Pancreas (tissue), 10 donors: ENCODE results near the gene MAP2K7. TPM values are rescaled to one million over a fixed set of nuclear protein-coding genes. Genes with fewer than 3 reads are reported as not detected.

ENCODE experiments used
- ATAC-seq, 4 donors: fragments of 200-7000 bp; cut with Tn5 transposase; one replicate each; pipeline versions ENCODE4 v1.8.0 to v1.9.1; 2020; ENCODE audit warnings: mild to moderate bottlenecking in 4 of 4, moderate library complexity in 4 of 4
- DNase-seq, 6 donors: peaks; one replicate each; pipeline ENCODE4 v3.0.0-alpha.2; 2020
- FAIRE-seq: peaks from 2 replicates; lab custom pipeline; 2012; peaks lifted over from hg19 to GRCh38; lab: Jason Lieb, UNC
- H3K27ac ChIP-seq, 4 donors: fragments of 200-600 bp; sonication (generic); 1 replicate in 3 of 4; 2 replicates in 1 of 4; pipeline versions ENCODE4 v1.5.0 to v1.8.0; 2020
- H3K27me3 ChIP-seq, 4 donors: fragments of 200-600 bp; one replicate each; pipeline ENCODE4 v1.8.0; 2021
- H3K36me3 ChIP-seq, 3 donors: fragments of 200-600 bp; sonication (generic) in 1 of 3; one replicate each; pipeline versions ENCODE4 v1.5.0 to v1.8.0; 2020 to 2021
- H3K4me1 ChIP-seq, 3 donors: fragments of 200-600 bp; one replicate each; pipeline ENCODE4 v1.8.0; 2021
- H3K4me3 ChIP-seq, 4 donors: fragments of 200-600 bp; sonication (generic) in 2 of 4; one replicate each; pipeline versions ENCODE4 v1.5.0 to v1.8.0; 2020 to 2021
- H3K9me3 ChIP-seq, 4 donors: fragments of 200-600 bp; one replicate each; pipeline ENCODE4 v1.8.0; 2021
- WGBS, 2 donors: extraction: QIAGEN DNeasy Blood & Tissue Kit; methylation state at CpG; one replicate each; pipeline ENCODE4 v1.1.7; 2013; 5-methylcytosine and 5-hydroxymethylcytosine counted together
- intact Hi-C, 3 donors: fragments of 100-400 bp; cut with DNase I; formaldehyde crosslinking; loops; one replicate each; pipeline versions ENCODE4 v1.11.1 to v1.14.2; 2022
- polyA plus RNA-seq, 2 donors: library from polyadenylated mRNA; stranded (reverse); fragments of 200-250 nt; gene quantifications; one replicate each; pipeline ENCODE4 v1.2.3, GENCODE V29; 2013
- total RNA-seq, 6 donors: library from RNA; stranded (reverse); fragmentation: NEBNext Ultra II Directional in 4 of 6; extraction: Animal tissue kit (Norgen Biotek cat#: 25700) in 4 of 6; gene quantifications; one replicate each; pipeline versions ENCODE4 v1.2.1 to v1.2.4, GENCODE V29; 2021 to 2023
- TF ChIP-seq, protein P1 (sequence below), 4 donors: fragments of 200-600 bp; sonication (generic) in 3 of 4; IDR thresholded peaks; one replicate each; pipeline versions ENCODE4 v1.5.0 to v1.8.0; 2021; ENCODE audit warnings: antibody characterized with exemption in 4 of 4
- donor health status: healthy with polysubstance abuse.
- donor health status: DM: no; HTN: no; CAD: no; lungs with moderate emphysema.
- donor health status: DM: no; HTN: no; CAD: no.
- donor health status: control.
- donor health status: control.
- donor health status: Bipolar disorder and iron deficiency.
- donor health status: DM: yes; HTN: yes; CAD: no.
- donor health status: DM: no; HTN: no; CAD: no.
- donor health status: DM: no; HTN: no; CAD: no.
- donor health status: DM: yes; HTN: yes; CAD: no.

The MAP2K7 gene
- total and polyA plus RNA-seq, 8 donors, result 13.9 to 45.3 (median 16.9) TPM

DNA sequence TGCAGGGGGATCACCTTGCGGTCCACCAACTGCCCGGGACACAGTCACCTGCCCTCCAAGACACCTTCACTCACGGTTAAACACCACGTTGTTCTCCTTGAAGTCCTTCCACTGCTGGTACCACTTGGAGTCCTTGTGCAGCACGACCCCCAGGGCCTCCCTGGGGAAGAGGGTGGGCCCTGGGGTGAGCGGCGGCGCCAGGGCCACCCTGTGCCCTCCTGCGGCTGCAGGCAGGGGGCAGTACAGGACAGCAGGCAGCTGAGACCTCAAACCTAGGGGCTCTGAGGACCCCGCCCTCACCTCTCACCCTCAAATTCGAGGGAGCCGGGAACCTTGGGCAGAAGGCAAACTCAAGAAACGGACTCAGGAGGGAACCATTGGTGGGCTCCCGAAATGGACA, 29.7 kb downstream of the MAP2K7 start:
- FAIRE-seq (no peak), DNase-seq (no peak), ATAC-seq (no peak)
- H3K36me3 ChIP-seq, result peaks cover 5 to 66% (median 43%) of the 10 kb centered on the region in 3 donors
- intact Hi-C loops, result loop anchor here in 1 of 3 donors (5.0 kb wide), 1 partner anchor 201 kb away; the partner anchor contains the start of gene CLEC4G
- H3K27ac ChIP-seq, result no peak overlapping the region
- TF ChIP-seq, protein P1, sequence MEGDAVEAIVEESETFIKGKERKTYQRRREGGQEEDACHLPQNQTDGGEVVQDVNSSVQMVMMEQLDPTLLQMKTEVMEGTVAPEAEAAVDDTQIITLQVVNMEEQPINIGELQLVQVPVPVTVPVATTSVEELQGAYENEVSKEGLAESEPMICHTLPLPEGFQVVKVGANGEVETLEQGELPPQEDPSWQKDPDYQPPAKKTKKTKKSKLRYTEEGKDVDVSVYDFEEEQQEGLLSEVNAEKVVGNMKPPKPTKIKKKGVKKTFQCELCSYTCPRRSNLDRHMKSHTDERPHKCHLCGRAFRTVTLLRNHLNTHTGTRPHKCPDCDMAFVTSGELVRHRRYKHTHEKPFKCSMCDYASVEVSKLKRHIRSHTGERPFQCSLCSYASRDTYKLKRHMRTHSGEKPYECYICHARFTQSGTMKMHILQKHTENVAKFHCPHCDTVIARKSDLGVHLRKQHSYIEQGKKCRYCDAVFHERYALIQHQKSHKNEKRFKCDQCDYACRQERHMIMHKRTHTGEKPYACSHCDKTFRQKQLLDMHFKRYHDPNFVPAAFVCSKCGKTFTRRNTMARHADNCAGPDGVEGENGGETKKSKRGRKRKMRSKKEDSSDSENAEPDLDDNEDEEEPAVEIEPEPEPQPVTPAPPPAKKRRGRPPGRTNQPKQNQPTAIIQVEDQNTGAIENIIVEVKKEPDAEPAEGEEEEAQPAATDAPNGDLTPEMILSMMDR (IDR thresholded peaks at IDR 0.05), result no peak
- H3K9me3 ChIP-seq, result no peaks in the 10 kb centered on the region
- H3K27me3 ChIP-seq, result no peaks in the 10 kb centered on the region
- H3K4me1 ChIP-seq, result no peaks in the 10 kb centered on the region
- WGBS, 2 donors, result 86% methylated on average over 14 of the region's 14 CpGs
- no peak overlapping the region for H3K4me3 ChIP-seq

DNA sequence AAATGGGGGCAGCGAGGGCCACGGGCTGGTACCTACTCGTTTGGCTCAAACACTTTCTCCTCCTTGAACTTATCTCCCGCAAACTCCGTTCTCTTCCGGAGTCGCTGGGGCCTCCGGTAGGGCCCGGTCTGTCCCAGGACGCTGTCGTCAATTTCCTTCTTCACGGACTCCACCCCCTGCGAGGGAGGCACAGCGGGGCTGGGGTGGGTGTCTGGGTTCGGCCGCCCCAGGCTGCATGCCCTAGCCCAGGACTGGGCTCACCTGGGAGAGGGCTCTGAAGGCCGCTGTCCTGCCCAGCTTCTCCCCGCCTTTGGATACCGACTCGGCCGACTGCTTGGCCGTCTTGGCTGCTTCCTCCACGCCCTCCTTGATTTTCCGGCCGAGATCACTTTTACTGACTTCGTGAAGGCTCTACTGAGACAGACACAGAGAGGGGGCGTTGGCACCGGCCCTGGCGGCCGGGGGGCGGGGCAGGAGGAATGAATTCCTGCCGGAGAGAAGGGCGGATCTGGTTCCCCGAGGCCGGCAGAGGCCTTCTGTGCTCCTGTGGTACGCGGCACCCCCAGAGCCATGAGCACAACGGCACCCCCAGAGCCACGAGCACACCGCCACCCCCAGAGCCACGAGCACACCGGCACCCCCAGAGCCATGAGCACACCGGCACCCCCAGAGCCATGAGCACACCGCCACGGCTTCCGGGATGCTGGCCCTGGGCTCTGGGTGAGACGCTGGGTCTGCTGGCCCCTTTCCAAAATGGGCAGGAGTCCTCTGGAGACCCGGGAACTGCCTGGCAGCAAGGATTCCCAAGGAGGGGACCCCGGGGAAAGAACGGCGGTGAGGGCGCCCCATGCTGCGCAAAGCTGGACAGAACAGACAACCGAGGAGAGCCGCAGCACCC, 30.4 kb downstream of the MAP2K7 start:
- Histone ChIP-seq H3K36me3 (peaks cover 5 to 66% (median 43%) of the 10 kb centered on the region in 3 donors), H3K27ac (no peak overlapping the region), H3K4me1 (no peaks in the 10 kb centered on the region), H3K4me3 (no peak overlapping the region), H3K27me3 (no peaks in the 10 kb centered on the region), H3K9me3 (no peaks in the 10 kb centered on the region)
- FAIRE-seq (no peak), ATAC-seq (no peak), DNase-seq (peak in 1 of 6 donors; percentile 78)
- TF ChIP-seq, protein P1 (IDR thresholded peaks at IDR 0.05), result no peak
- intact Hi-C loops, result loop anchor here in 1 of 3 donors (5.0 kb wide), 1 partner anchor 202 kb away; the partner anchor contains the start of gene CLEC4G
- WGBS, 2 donors, result 92% methylated on average over 55 of the region's 55 CpGs

DNA sequence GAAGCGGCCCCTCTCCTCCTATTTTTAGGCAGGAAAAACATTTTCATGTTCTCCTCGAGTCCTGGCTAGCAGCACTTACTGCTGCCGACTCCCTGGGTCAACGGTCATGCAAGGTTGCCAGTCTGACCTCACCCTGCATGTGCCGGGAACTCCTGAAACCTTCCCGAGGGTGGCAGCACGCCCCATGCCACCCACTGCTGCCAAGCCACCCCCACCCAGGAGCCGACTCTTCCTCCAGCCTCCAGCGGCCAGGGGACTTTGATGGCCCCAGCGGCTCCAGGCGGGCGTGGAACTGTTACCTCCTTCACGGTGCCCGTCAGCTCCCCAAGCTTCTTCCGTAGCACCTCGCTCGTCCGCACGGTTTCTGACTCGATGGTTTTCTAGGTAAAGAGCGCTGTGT, 31.1 kb downstream of the MAP2K7 start:
- Histone ChIP-seq H3K27ac (no peak overlapping the region), H3K9me3 (no peaks in the 10 kb centered on the region), H3K27me3 (no peaks in the 10 kb centered on the region), H3K4me3 (no peak overlapping the region), H3K4me1 (no peaks in the 10 kb centered on the region), H3K36me3 (peaks cover 5 to 66% (median 43%) of the 10 kb centered on the region in 3 donors)
- peak in 2 of 6 donors; percentile 21 to 58 for DNase-seq
- 91% methylated on average over 21 of the region's 21 CpGs for WGBS, 2 donors
- ATAC-seq, result peak in 1 of 4 donors; percentile 8
- TF ChIP-seq, protein P1 (IDR thresholded peaks at IDR 0.05), result no peak
- no peak for FAIRE-seq
- intact Hi-C loops, result loop anchor here in 1 of 3 donors (5.0 kb wide), 1 partner anchor 202 kb away; the partner anchor contains the start of gene CLEC4G

DNA sequence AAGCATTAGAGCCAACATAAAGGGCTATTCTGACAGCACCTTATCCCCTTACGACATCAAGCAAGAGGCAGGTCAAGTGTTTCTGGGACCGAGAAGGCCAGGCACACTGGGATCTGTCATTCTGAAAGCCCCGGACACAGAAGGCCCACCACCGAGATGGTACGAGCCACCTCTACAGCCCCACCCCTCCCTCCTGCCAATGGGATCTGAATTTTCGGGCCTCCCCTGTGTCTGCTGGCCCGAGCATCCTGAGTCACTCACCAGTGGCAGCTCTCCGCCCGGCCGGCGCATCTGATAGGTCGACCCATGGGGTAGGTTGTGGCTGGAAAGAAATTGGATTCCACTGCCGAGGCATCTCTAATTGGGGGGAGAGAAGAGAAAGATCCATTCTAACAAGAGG, 37.2 kb downstream of the MAP2K7 start:
- Histone ChIP-seq H3K36me3 (peaks cover 5 to 18% (median 7%) of the 10 kb centered on the region in 3 donors), H3K27me3 (no peaks in the 10 kb centered on the region), H3K27ac (no peak overlapping the region), H3K9me3 (no peaks in the 10 kb centered on the region), H3K4me3 (no peak overlapping the region), H3K4me1 (peaks cover 3 to 14% (median 5%) of the 10 kb centered on the region in 3 donors)
- 90 to 94% methylated on average over 13 of the region's 13 CpGs for WGBS, 2 donors
- FAIRE-seq (no peak), DNase-seq (peak in 2 of 6 donors; percentile 24 to 54), ATAC-seq (no peak)
- TF ChIP-seq, protein P1 (IDR thresholded peaks at IDR 0.05), result no peak
- intact Hi-C loops, result no loop called here
